SIG-M5 treated with dmso at 0.1 percent for 504 hours (cell line): Measurements from ENCODE around the gene IL6ST.
A peak's percentile ranks its signal among the peaks of the same experiment; 100 is the strongest.
"Not testable (repeated sequence)": the region's sequence is repeated elsewhere in the genome, so short reads cannot be mapped to it uniquely, and the experiment has no call there.

ENCODE experiments used
- DNase-seq: peaks from one replicate; lab custom pipeline; 2025; ENCODE audit not compliant: unreplicated experiment; lab: John Stamatoyannopoulos, UW

Gene IL6ST

GRCh38 chr5:55994495-55994997, at the start of gene IL6ST:
Gene IL6ST, minus strand, starts transcription at chr5:55994963. Its CDS starts 18,685 bp downstream, at chr5:55976278.
- DNase-seq: peak; percentile 32

- peak; percentile 10 for DNase-seq
These were observed 45.2 kb upstream of the IL6ST start for GRCh38 chr5:56039985-56040384.

- DNase-seq: not testable (repeated sequence)
These were observed 43.4 kb upstream of the IL6ST start for GRCh38 chr5:56038206-56038605.

- DNase-seq: no peak
These were observed 42.8 kb upstream of the IL6ST start for GRCh38 chr5:56037531-56038010.

- not testable (repeated sequence) for DNase-seq
These were observed 40.6 kb upstream of the IL6ST start for GRCh38 chr5:56035394-56035793.

- not testable (repeated sequence) for DNase-seq
These were observed 35.3 kb upstream of the IL6ST start for GRCh38 chr5:56029871-56030630.

GRCh38 chr5:56029457-56029856, 34.7 kb upstream of the IL6ST start:
- DNase-seq: no peak

- DNase-seq: no peak
These were observed 33.9 kb upstream of the IL6ST start for GRCh38 chr5:56028708-56029107.

GRCh38 chr5:56026863-56027300, 32.1 kb upstream of the IL6ST start:
- peak; percentile 80 for DNase-seq

GRCh38 chr5:56025151-56025885, 30.6 kb upstream of the IL6ST start:
- DNase-seq: no peak

GRCh38 chr5:56024810-56025150, 30.0 kb upstream of the IL6ST start:
- no peak for DNase-seq

GRCh38 chr5:56023296-56023695, 28.5 kb upstream of the IL6ST start:
- DNase-seq: no peak

- DNase-seq: no peak
These were observed 24.8 kb upstream of the IL6ST start for GRCh38 chr5:56019306-56020272.

- no peak for DNase-seq
These were observed 24.1 kb upstream of the IL6ST start for GRCh38 chr5:56018832-56019231.

GRCh38 chr5:56014701-56015100, 19.9 kb upstream of the IL6ST start:
- DNase-seq: not testable (repeated sequence)

- not testable (repeated sequence) for DNase-seq
These were observed 19.2 kb upstream of the IL6ST start for GRCh38 chr5:56013939-56014338.

- no peak for DNase-seq
These were observed 17.7 kb upstream of the IL6ST start for GRCh38 chr5:56012281-56012963.

- DNase-seq: no peak
These were observed 17.1 kb upstream of the IL6ST start for GRCh38 chr5:56011835-56012234.

GRCh38 chr5:56010431-56010830, 15.7 kb upstream of the IL6ST start:
- no peak for DNase-seq

GRCh38 chr5:56006600-56006999, 11.8 kb upstream of the IL6ST start:
- DNase-seq: no peak
